Effector memory CD8-positive, alpha-beta T cell (primary cell): ENCODE data around the gene CDC73.

Source experiments
- ATAC-seq: fragments of 150-1000 bp; cut with Tn5 transposase; replicated peaks from 2 replicates; pipeline ENCODE4 v1.10.0; 2021; ENCODE audit warnings: mild to moderate bottlenecking, moderate library complexity
- DNase-seq, 3 experiments: peaks; one replicate each; pipeline ENCODE4 v3.0.0; 2021
- H3K27ac Mint-ChIP-seq, 2 donors: one replicate each; pipeline ENCODE4 v1.8.0; 2022; ENCODE audit warnings: mild to moderate bottlenecking in 2 of 2, mixed read lengths in 2 of 2, moderate library complexity in 2 of 2
- H3K27me3 Mint-ChIP-seq, 2 donors: one replicate each; pipeline ENCODE4 v1.8.0; 2022; ENCODE audit warnings: mixed read lengths in 2 of 2
- H3K36me3 Mint-ChIP-seq: one replicate; pipeline ENCODE4 v1.8.0; 2022; ENCODE audit warnings: mild to moderate bottlenecking, moderate library complexity, mixed read lengths; ENCODE audit not compliant: insufficient read depth
- H3K4me1 Mint-ChIP-seq, 2 donors: one replicate each; pipeline ENCODE4 v1.8.0; 2022; ENCODE audit warnings: low read depth in 2 of 2, mixed read lengths in 2 of 2
- H3K4me3 Mint-ChIP-seq, 2 donors: one replicate each; pipeline ENCODE4 v1.8.0; 2022; ENCODE audit warnings: mild to moderate bottlenecking in 2 of 2, mixed read lengths in 2 of 2, moderate library complexity in 2 of 2
- H3K9me3 Mint-ChIP-seq, 2 donors: one replicate each; pipeline ENCODE4 v1.8.0; 2022; ENCODE audit warnings: mixed read lengths in 2 of 2
- total RNA-seq, 9 experiments: gene quantifications; one replicate each; lab custom pipeline; 2026; lab: John Stamatoyannopoulos, UW

The CDC73 gene
- 75.7 to 127 (median 87.7) reads per million in 9 experiments for total RNA-seq

- no peaks in the 10 kb centered on the region for H3K9me3 Mint-ChIP-seq
- peaks cover 25 to 40% of the 10 kb centered on the region in 2 donors for H3K4me1 Mint-ChIP-seq
- peak; percentile 100 for DNase-seq
- peak within 1 kb of the TSS; percentile 81 to 93 for H3K4me3 Mint-ChIP-seq
- peak within 1 kb of the TSS; percentile 89 to 96 for H3K27ac Mint-ChIP-seq
- peak; percentile 88 for ATAC-seq
- H3K36me3 Mint-ChIP-seq, result peaks cover 32% of the 10 kb centered on the region
- no peaks in the 10 kb centered on the region for H3K27me3 Mint-ChIP-seq
These were observed at the start of gene CDC73 for GRCh38 chr1:193121616-193122593. CDC73 (plus strand) TSS chr1:193122031; CDS start chr1:193122201, 170 bp downstream.

GRCh38 chr1:193077991-193078390, 43.8 kb upstream of the CDC73 start:
- Mint-ChIP-seq H3K4me3 (no peak overlapping the region), H3K4me1 (peaks cover 2 to 6% of the 10 kb centered on the region in 2 donors), H3K27ac (no peak overlapping the region), H3K36me3 (peaks cover 50% of the 10 kb centered on the region), H3K9me3 (no peaks in the 10 kb centered on the region), H3K27me3 (no peaks in the 10 kb centered on the region)
- ATAC-seq, result no peak
- no peak for DNase-seq

- ATAC-seq (no peak), DNase-seq (no peak)
- H3K4me1 Mint-ChIP-seq, result peaks cover 2 to 6% of the 10 kb centered on the region in 2 donors
- no peak overlapping the region for H3K4me3 Mint-ChIP-seq
- no peaks in the 10 kb centered on the region for H3K27me3 Mint-ChIP-seq
- H3K36me3 Mint-ChIP-seq, result peaks cover 62% of the 10 kb centered on the region
- no peaks in the 10 kb centered on the region for H3K9me3 Mint-ChIP-seq
- H3K27ac Mint-ChIP-seq, result no peak overlapping the region
These were observed 42.6 kb upstream of the CDC73 start for GRCh38 chr1:193079187-193079586.

- no peak for DNase-seq
- Mint-ChIP-seq H3K27me3 (no peaks in the 10 kb centered on the region), H3K27ac (peak overlapping the region in 1 of 2 donors; percentile 38), H3K36me3 (peaks cover 73% of the 10 kb centered on the region), H3K4me3 (no peak overlapping the region), H3K9me3 (no peaks in the 10 kb centered on the region), H3K4me1 (no peaks in the 10 kb centered on the region)
- no peak for ATAC-seq
These were observed 38.3 kb upstream of the CDC73 start for GRCh38 chr1:193083365-193084088.

GRCh38 chr1:193085263-193085662, 36.6 kb upstream of the CDC73 start:
- H3K4me3 Mint-ChIP-seq, result no peak overlapping the region
- no peaks in the 10 kb centered on the region for H3K9me3 Mint-ChIP-seq
- peaks cover 63% of the 10 kb centered on the region for H3K36me3 Mint-ChIP-seq
- DNase-seq (no peak), ATAC-seq (no peak)
- H3K27me3 Mint-ChIP-seq, result no peaks in the 10 kb centered on the region
- H3K4me1 Mint-ChIP-seq, result no peaks in the 10 kb centered on the region
- H3K27ac Mint-ChIP-seq, result no peak overlapping the region

- ATAC-seq (no peak), DNase-seq (no peak)
- Mint-ChIP-seq H3K9me3 (no peaks in the 10 kb centered on the region), H3K27ac (peak overlapping the region in 1 of 2 donors; percentile 77), H3K36me3 (peaks cover 52% of the 10 kb centered on the region), H3K4me3 (no peak overlapping the region), H3K4me1 (no peaks in the 10 kb centered on the region), H3K27me3 (no peaks in the 10 kb centered on the region)
These were observed 35.5 kb upstream of the CDC73 start for GRCh38 chr1:193086342-193086741.

- Mint-ChIP-seq H3K4me3 (no peak overlapping the region), H3K36me3 (peaks cover 40% of the 10 kb centered on the region), H3K9me3 (no peaks in the 10 kb centered on the region), H3K4me1 (no peaks in the 10 kb centered on the region), H3K27me3 (no peaks in the 10 kb centered on the region), H3K27ac (no peak overlapping the region)
- no peak for DNase-seq
- no peak for ATAC-seq
These were observed 33.9 kb upstream of the CDC73 start for GRCh38 chr1:193087893-193088292.

- H3K27me3 Mint-ChIP-seq, result no peaks in the 10 kb centered on the region
- DNase-seq, result no peak
- H3K9me3 Mint-ChIP-seq, result no peaks in the 10 kb centered on the region
- peaks cover 21% of the 10 kb centered on the region for H3K36me3 Mint-ChIP-seq
- no peaks in the 10 kb centered on the region for H3K4me1 Mint-ChIP-seq
- no peak overlapping the region for H3K27ac Mint-ChIP-seq
- H3K4me3 Mint-ChIP-seq, result no peak overlapping the region
- no peak for ATAC-seq
These were observed 31.0 kb upstream of the CDC73 start for GRCh38 chr1:193090865-193091264.

GRCh38 chr1:193094112-193094511, 27.7 kb upstream of the CDC73 start:
- H3K4me3 Mint-ChIP-seq, result no peak overlapping the region
- peaks cover 0 to 7% of the 10 kb centered on the region in 2 donors for H3K4me1 Mint-ChIP-seq
- H3K36me3 Mint-ChIP-seq, result peaks cover 29% of the 10 kb centered on the region
- H3K27me3 Mint-ChIP-seq, result no peaks in the 10 kb centered on the region
- ATAC-seq (no peak), DNase-seq (no peak)
- H3K9me3 Mint-ChIP-seq, result no peaks in the 10 kb centered on the region
- H3K27ac Mint-ChIP-seq, result no peak overlapping the region

GRCh38 chr1:193102662-193103061, 19.2 kb upstream of the CDC73 start:
- Mint-ChIP-seq H3K4me3 (peak overlapping the region in 1 of 2 donors; percentile 86), H3K4me1 (peaks cover 13 to 23% of the 10 kb centered on the region in 2 donors)

GRCh38 chr1:193103759-193104501, 17.9 kb upstream of the CDC73 start:
- H3K4me1 Mint-ChIP-seq, result peaks cover 13 to 19% of the 10 kb centered on the region in 2 donors
- no peaks in the 10 kb centered on the region for H3K9me3 Mint-ChIP-seq
- DNase-seq (no peak), ATAC-seq (no peak)
- no peaks in the 10 kb centered on the region for H3K27me3 Mint-ChIP-seq
- H3K36me3 Mint-ChIP-seq, result peaks cover 17% of the 10 kb centered on the region
- peak overlapping the region; percentile 86 for H3K4me3 Mint-ChIP-seq
- H3K27ac Mint-ChIP-seq, result peak overlapping the region; percentile 67 to 86

More at GRCh38 chr1:193102662-193103061, 19.2 kb upstream of the CDC73 start:
- Mint-ChIP-seq H3K27ac (no peak overlapping the region), H3K27me3 (no peaks in the 10 kb centered on the region), H3K36me3 (peaks cover 21% of the 10 kb centered on the region), H3K9me3 (no peaks in the 10 kb centered on the region)
- ATAC-seq (no peak), DNase-seq (no peak)

- H3K27me3 Mint-ChIP-seq, result no peaks in the 10 kb centered on the region
- H3K27ac Mint-ChIP-seq, result peak overlapping the region; percentile 67 to 75
- no peaks in the 10 kb centered on the region for H3K9me3 Mint-ChIP-seq
- no peak for DNase-seq
- peaks cover 13 to 19% of the 10 kb centered on the region in 2 donors for H3K4me1 Mint-ChIP-seq
- H3K4me3 Mint-ChIP-seq, result peak overlapping the region; percentile 86
- H3K36me3 Mint-ChIP-seq, result peaks cover 11% of the 10 kb centered on the region
- peak; percentile 39 for ATAC-seq
These were observed 17.3 kb upstream of the CDC73 start for GRCh38 chr1:193104502-193104906.
